Retinal pigment epithelial cell (primary cell): ENCODE data around the gene SLMAP.

Source experiments
- DNase-seq: peaks from one replicate; pipeline ENCODE4 v3.0.0-alpha.2; 2010; ENCODE audit warnings: low read depth
- H3K4me3 ChIP-seq: 2 replicates; pipeline ENCODE4 v1.5.1; 2011; ENCODE audit warnings: mild to moderate bottlenecking, low read length, control low read depth, moderate library complexity
- CTCF ChIP-seq: conservative IDR thresholded peaks from 2 replicates; pipeline ENCODE4 v1.5.1; 2011; ENCODE audit warnings: low read depth, low read length, control low read depth, inconsistent platforms

The SLMAP gene

GRCh38 chr3:57735405-57735804 lies 20.7 kb upstream of the SLMAP start:
- no peak for TF ChIP-seq CTCF
- H3K4me3 ChIP-seq, result no peak overlapping the region
- DNase-seq, result no peak

GRCh38 chr3:57737840-57738239 lies 18.3 kb upstream of the SLMAP start:
- DNase-seq, result no peak
- no peak overlapping the region for H3K4me3 ChIP-seq
- TF ChIP-seq CTCF, result no peak

GRCh38 chr3:57738391-57738790 lies 17.7 kb upstream of the SLMAP start:
- no peak for DNase-seq
- TF ChIP-seq CTCF, result no peak
- H3K4me3 ChIP-seq, result no peak overlapping the region

- no peak overlapping the region for H3K4me3 ChIP-seq
- no peak for DNase-seq
- no peak for TF ChIP-seq CTCF
Observed at GRCh38 chr3:57740027-57740426, 16.1 kb upstream of the SLMAP start.

- DNase-seq, result no peak
Observed at GRCh38 chr3:57743496-57743895, 12.6 kb upstream of the SLMAP start.

GRCh38 chr3:57745101-57745500 lies 11.0 kb upstream of the SLMAP start:
- no peak overlapping the region for H3K4me3 ChIP-seq
- DNase-seq, result no peak
- no peak for TF ChIP-seq CTCF

More at GRCh38 chr3:57743496-57743895, 12.6 kb upstream of the SLMAP start:
- H3K4me3 ChIP-seq, result no peak overlapping the region
- TF ChIP-seq CTCF, result no peak

- H3K4me3 ChIP-seq, result no peak overlapping the region
- TF ChIP-seq CTCF, result no peak
- DNase-seq, result no peak
Observed at GRCh38 chr3:57746156-57747010, 9.7 kb upstream of the SLMAP start.
